Activated CD4-positive, alpha-beta T cell treated with anti-CD3 and anti-CD28 coated beads, Interleukin-2, amount 50 U/mL, for 48 hours (primary cell): Measurements from ENCODE around the gene HS1BP3.

Experiments used
- DNase-seq, 2 experiments: peaks; one replicate each; pipeline ENCODE4 v3.0.0-alpha.2; 2020

HS1BP3 gene

DNA sequence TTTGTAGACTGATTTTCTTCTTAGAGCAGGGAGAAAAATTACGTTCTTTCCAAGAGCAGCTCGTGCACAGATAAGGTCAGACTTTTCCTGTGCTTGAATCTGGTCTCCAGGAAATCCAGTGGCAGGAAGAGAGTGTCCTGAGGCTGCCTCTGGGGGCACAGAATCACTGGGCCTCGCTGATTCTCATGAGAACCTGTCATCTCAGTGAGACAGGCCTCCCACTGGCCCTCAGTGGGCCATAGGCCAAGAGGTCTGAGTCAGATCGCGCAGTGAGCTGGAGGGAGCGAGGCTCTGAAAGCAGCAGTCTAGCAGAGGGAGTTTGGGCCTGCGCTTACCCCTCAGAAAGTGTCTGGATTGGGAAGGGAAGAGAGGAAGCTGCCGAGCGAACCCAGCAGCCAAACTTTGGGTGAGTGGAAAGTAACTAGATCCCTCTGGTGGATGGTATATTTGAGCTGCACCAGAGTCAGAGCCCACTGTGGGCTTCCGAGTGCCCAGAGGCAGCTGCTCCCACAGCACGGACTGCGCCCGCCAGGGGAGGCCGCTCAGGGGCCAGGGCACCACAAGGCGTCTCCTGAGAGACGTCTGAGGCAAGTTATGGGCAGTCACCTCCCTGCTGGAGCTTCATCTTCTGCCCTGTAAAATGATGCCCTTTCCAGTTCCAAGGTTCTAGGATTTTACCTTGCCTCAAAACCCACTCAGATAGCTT, 24.2 kb upstream of the HS1BP3 start:
- DNase-seq = no peak

DNA sequence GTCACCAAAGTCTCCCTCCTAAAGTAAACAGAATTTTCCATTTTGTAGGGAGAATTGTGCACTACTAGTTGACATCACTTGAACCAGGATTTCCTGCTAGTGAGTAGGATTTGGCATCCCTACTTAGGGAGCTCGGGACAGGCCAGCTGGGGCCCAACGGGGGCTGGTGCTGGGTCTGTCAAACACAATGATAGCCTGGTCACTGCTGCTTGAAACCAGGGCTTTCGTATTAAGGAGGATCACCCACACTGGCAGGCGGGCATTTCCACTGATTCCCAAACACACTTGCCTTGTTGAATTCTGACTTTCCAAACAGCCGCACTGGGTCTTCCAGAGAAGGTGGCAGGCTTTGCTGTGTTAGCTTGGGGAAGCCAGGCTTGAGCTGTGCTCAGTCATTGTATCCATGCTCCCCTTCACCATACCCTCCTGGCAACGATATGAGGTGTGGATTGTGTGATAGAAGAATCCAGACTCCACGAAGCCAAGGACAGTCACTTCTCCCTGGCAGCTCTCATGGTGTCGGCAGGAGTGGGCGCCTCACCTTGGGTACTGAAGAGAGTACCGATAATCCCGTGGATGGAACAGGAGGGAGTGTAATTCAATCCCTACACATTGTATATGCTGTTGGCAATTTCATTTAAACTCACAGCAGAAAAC, 23.5 kb upstream of the HS1BP3 start:
- DNase-seq = no peak

GRCh38 chr2:20673686-20674308, 22.9 kb upstream of the HS1BP3 start:
- DNase-seq = no peak

- no peak for DNase-seq
Observed at GRCh38 chr2:20672201-20672951, 21.5 kb upstream of the HS1BP3 start.

GRCh38 chr2:20671736-20672080, 20.8 kb upstream of the HS1BP3 start:
- no peak for DNase-seq

DNA sequence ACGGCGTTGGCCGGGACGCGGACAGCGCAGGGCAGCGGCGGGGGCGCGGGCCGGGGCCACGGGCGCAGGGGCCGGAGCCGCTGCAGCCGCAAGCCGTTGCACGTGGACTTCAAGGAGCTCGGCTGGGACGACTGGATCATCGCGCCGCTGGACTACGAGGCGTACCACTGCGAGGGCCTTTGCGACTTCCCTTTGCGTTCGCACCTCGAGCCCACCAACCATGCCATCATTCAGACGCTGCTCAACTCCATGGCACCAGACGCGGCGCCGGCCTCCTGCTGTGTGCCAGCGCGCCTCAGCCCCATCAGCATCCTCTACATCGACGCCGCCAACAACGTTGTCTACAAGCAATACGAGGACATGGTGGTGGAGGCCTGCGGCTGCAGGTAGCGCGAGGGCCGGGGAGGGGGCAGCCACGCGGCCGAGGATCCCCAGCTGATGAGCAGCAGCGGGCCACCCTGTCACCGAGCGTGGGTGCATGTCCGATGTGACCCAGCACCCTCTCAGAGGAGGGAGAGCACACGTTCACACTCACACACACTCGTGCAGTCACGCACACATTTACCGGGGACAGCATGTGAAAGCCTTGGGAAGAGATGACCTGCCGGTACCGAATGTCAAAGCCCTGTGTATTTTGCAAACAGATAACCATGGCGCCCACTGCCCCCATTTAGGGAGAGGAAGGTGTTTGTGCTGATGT, 20.3 kb upstream of the HS1BP3 start:
- no peak for DNase-seq

GRCh38 chr2:20670315-20671035, 19.6 kb upstream of the HS1BP3 start:
- DNase-seq = no peak

DNA sequence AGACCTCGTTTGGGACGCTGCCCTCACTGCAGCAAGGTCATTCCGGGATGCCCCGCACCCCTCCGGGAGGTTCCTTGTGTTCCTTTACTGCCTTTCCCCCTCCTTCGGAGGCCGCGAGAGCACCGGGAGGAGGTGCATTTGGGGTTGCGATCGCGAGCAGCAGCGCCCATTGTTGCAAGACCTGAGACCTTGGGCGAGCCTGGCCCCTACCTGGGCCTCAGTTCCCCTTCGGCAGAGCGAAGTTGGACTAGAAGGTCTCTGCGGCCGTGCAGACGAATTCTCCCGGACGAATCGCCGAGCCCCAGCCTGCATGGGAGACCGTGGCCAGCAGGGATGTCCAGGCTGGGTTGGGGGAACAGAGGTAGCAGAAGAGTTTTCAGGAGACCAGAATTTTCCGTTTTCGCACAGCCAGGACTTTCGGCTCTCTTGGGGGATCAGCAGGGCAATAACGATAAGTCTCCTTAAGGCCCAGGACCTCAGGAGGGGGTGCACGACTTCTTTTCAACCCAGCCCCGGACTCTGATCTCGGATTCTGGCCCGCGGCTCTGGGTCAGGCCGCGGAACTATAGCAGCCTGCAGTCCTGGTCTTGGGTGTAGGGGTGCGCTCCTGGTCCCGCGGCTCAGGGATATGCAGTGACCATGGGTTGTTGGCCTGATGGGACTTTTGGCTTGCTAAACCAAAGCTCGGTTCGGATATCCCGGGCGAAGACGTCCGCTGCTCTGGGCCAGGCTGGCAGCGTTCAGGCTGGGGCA, 18.8 kb upstream of the HS1BP3 start:
- no peak for DNase-seq

DNA sequence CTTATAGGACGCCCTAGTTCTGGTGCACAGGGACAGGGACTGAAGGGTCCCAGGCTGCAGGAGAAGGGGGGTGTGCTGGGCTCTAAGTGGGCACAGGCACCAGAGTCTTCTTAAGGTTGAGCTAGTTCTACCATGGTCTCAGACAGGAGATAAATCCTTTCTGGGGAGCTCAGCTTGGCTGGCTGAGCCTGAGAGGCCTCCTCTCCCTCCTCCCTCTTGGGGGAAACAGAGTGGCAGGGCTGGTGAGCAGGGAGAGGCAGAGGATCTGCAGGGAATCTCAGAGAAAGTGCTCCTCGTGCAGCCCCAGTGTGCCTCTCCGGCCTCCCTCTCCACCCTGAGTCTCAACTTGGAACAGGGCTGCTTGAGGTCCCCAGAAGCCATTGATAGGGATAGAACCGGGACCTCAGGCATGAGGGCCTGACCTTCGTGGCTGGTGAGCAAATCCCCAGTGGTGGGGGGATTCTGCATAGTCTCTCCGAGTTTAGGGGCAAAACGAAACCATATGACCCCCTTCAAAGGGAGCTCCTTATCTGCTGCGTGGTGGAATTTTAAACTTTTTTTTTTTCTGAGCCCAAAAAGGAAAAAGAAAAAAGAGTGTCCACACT, 18.1 kb upstream of the HS1BP3 start:
- no peak for DNase-seq

GRCh38 chr2:20668451-20668850, 17.6 kb upstream of the HS1BP3 start:
- DNase-seq = no peak

DNA sequence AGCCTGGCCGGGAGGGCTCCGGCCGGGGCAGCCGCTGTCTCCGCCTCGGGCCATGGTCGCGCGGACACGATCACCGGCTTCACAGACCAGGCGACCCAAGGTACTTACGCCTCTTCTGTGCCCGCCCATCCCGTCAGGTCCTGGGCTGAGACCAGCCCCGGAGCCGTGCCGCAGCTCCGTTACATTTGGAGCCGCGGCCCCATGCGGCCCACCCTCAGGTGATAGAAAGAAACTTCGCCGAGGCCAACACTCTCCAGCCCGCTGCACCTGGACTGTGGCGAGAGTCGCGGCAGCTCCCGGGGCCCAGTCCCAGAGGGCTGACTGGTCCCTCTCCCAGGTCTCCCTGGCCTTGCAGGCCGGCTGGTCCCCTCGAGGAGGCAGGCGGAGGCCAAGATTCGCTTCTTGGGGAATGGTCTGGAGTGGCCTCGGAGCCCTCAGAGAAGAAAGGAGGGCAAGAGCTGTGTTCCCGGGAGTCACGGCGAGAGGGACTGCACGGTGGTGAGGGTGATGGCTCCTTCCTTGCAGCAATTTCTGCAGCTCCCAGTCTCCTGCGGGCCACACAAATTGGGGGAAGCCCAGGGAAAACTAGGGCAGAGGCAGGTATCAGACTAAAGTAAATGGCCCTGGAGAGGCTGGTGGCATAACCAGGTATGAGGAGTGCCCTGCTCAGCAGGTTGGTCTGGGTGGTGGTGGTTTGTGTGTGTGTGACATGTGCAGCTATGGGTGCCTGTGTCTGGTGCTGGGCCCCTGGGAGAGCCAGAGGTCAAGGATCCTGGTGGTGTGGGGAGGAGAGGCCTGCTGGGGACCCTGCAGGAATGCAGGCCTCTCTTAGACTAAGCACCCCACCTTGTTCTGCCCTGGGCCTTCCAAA, 16.9 kb upstream of the HS1BP3 start:
- no peak for DNase-seq

GRCh38 chr2:20667151-20667530, 16.2 kb upstream of the HS1BP3 start:
- no peak for DNase-seq

- no peak for DNase-seq
Observed at GRCh38 chr2:20666304-20667150, 15.6 kb upstream of the HS1BP3 start, which contains the start of gene GDF7. Gene GDF7 (plus strand): TSS chr2:20667144. CDS start chr2:20667240, 96 bp downstream.

DNA sequence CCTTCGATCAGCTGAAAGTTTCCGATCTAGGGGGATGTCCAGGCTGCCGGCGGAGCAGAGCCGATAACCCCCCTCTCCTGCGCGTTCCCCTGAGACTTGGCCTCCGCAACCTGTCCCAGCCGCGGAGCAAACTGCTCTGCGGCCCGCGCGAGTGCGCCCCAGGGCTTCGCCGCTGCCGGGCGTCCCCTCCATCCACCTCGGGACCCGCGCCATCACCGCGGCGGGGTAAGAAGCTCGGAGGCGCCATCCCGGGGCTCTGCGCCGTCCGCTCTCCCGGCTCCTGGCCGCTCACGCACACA, 15.1 kb upstream of the HS1BP3 start:
- no peak for DNase-seq

DNA sequence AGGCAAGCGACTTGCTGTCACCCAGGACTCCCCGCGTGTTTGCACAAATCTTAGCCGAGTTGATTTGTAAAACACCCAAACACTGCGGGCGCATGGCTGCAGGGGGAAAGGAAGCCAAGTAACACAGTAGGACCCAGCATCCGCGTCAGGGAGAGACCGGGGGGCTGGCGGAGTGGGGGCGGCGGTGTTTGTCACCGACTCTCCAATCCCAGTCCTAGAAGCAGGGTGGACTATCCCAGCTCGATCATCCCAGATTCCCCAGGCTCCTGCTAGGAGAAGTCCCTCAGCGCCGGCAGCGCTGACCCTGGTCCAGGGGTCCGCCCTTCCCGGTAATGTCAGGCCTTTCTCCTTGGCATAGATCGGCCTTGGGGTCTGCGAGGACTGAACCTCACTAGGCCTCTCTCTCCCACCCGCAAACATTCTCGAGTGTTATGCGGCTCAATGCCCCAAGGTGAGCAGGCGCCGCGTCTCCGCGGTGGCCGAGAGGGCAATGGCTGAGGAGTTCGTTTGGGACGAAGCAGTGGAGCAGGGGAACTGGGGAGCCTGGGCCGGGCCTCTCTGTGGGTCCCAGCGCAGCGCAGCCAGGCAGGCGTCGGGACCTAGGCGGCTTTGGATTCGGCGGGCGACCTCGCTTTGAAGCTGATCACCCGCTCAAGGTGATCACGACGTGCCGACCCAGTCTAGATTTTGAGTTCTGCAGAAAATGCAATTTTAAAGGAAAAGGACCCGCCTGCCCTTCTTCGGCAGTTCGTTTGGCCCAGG, 14.5 kb upstream of the HS1BP3 start:
- DNase-seq = no peak

GRCh38 chr2:20664431-20665242, 13.7 kb upstream of the HS1BP3 start:
- no peak for DNase-seq

GRCh38 chr2:20664071-20664390, 13.1 kb upstream of the HS1BP3 start:
- no peak for DNase-seq
